Activated CD8-positive, alpha-beta memory T cell treated with anti-CD3 and anti-CD28 coated beads, Interleukin-2, amount 10 ng/mL, durations not matched to agents 7 days and 5 days (primary cell): Measurements from ENCODE around the gene BLOC1S6. TPM values are rescaled to one million over a fixed set of nuclear protein-coding genes. Genes with fewer than 3 reads are reported as not detected.
"Not testable (repeated sequence)": the region's sequence is repeated elsewhere in the genome, so short reads cannot be mapped to it uniquely, and the experiment has no call there.

Experiments used
- ATAC-seq: fragments of 150-1000 bp; cut with Tn5 transposase; one replicate; pipeline ENCODE4 v1.10.0; 2021; ENCODE audit warnings: moderate library complexity
- CTCF ChIA-PET: fragments of 350-600 bp; sonication (Branson Sonifier 250); formaldehyde crosslinking; loops from one replicate; lab custom pipeline; 2021; ENCODE audit warnings: antibody characterized with exemption; lab: Charles Lee
- DNase-seq: peaks from one replicate; pipeline ENCODE4 v3.0.0-alpha.2; 2020
- H3K27ac Mint-ChIP-seq: one replicate; pipeline ENCODE4 v1.8.0; 2021; ENCODE audit warnings: mild to moderate bottlenecking, mixed read lengths
- H3K27me3 Mint-ChIP-seq: one replicate; pipeline ENCODE4 v1.8.0; 2021; ENCODE audit warnings: mixed read lengths
- H3K36me3 Mint-ChIP-seq: one replicate; pipeline ENCODE4 v1.8.0; 2021; ENCODE audit warnings: mild to moderate bottlenecking, mixed read lengths
- H3K4me1 Mint-ChIP-seq: one replicate; pipeline ENCODE4 v1.8.0; 2021; ENCODE audit warnings: mixed read lengths
- H3K4me3 Mint-ChIP-seq: one replicate; pipeline ENCODE4 v1.8.0; 2021; ENCODE audit warnings: mild to moderate bottlenecking, moderate library complexity, mixed read lengths
- H3K9me3 Mint-ChIP-seq: one replicate; pipeline ENCODE4 v1.8.0; 2022; ENCODE audit warnings: low read depth, mixed read lengths
- total RNA-seq, 2 experiments: library from RNA; stranded (reverse); gene quantifications; one replicate each; pipeline ENCODE4 v1.2.3, GENCODE V29; 2021

BLOC1S6 gene
- total RNA-seq, 2 experiments from 2014 or later: 33.6 to 35.7 TPM

DNA sequence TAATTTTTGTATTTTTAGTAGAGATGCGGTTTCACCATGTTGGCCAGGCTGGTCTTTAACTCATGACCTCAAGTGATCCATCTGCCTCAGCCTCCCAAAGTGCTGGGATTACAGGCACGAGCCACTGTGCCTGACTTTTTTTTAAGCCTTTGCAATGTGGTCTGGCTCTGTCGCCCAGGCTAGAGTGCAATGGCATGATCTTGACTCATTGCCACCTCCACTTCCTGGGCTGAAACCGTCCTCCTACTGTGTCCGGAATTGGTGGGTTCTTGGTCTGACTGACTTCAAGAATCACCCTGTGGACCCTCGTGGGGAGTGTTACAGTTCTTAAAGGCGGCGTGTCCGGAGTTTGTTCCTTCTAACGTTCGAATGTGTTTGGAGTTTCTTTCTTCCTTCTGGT is 62.8 kb downstream of the BLOC1S6 start:
- ATAC-seq: peak; percentile 55
- Mint-ChIP-seq H3K27ac (peak overlapping the region; percentile 71), H3K36me3 (peaks cover 30% of the 10 kb centered on the region), H3K4me3 (peak overlapping the region; percentile 23), H3K4me1 (peaks cover 46% of the 10 kb centered on the region)
- not testable (repeated sequence) for H3K9me3 Mint-ChIP-seq, H3K27me3 Mint-ChIP-seq, DNase-seq
- CTCF ChIA-PET: interaction anchor here (1.8 kb wide), 1 partner anchor 15 kb away, joined by 4 read pairs; the partner anchor contains the start of gene SQOR

- peaks cover 30% of the 10 kb centered on the region for H3K36me3 Mint-ChIP-seq
- ATAC-seq (no peak), DNase-seq (no peak)
- H3K27ac Mint-ChIP-seq: no peak overlapping the region
- H3K9me3 Mint-ChIP-seq: no peaks in the 10 kb centered on the region
- H3K4me1 Mint-ChIP-seq: peaks cover 38% of the 10 kb centered on the region
- H3K27me3 Mint-ChIP-seq: no peaks in the 10 kb centered on the region
- CTCF ChIA-PET: interaction anchor here (1.8 kb wide), 1 partner anchor 16 kb away, joined by 4 read pairs; the partner anchor contains the start of gene SQOR
- no peak overlapping the region for H3K4me3 Mint-ChIP-seq
Observed at GRCh38 chr15:45650889-45651525, 63.8 kb downstream of the BLOC1S6 start.

- CTCF ChIA-PET: interaction anchor here (1.0 kb wide), 1 partner anchor 14 kb away, joined by 3 read pairs; no protein-coding TSS in a partner anchor
- Mint-ChIP-seq H3K4me3 (no peak overlapping the region), H3K27ac (no peak overlapping the region)
Observed at GRCh38 chr15:45653702-45654424, 66.7 kb downstream of the BLOC1S6 start.

DNA sequence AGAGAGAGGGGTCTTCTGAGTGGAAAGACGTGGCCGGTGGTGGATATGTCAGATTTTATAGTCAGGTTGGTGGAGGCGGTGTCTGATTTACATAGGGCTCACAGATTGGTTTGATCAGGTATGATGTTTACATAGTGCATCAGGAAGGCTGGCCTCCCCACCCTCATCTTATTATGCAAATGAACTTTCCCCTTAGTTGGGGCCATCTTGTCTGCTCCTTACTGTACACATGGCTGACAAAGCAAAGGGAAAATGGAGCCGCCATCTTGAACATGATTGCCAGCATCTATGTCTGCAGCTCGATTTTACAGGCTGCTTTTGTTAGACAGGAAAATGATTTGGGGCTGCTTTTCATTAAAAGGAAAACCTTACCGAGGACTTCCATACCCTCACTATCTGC is 67.6 kb downstream of the BLOC1S6 start:
- peaks cover 19% of the 10 kb centered on the region for H3K4me1 Mint-ChIP-seq
- H3K4me3 Mint-ChIP-seq: no peak overlapping the region
- no peaks in the 10 kb centered on the region for H3K27me3 Mint-ChIP-seq
- DNase-seq: no peak
- no peak overlapping the region for H3K27ac Mint-ChIP-seq
- H3K9me3 Mint-ChIP-seq: no peaks in the 10 kb centered on the region
- H3K36me3 Mint-ChIP-seq: peaks cover 25% of the 10 kb centered on the region
- ATAC-seq: no peak
- CTCF ChIA-PET: no interaction called here

More at GRCh38 chr15:45653702-45654424, 66.7 kb downstream of the BLOC1S6 start:
- H3K4me1 Mint-ChIP-seq: peaks cover 25% of the 10 kb centered on the region
- ATAC-seq: no peak
- no peak for DNase-seq
- peaks cover 22% of the 10 kb centered on the region for H3K36me3 Mint-ChIP-seq
- H3K27me3 Mint-ChIP-seq: no peaks in the 10 kb centered on the region
- H3K9me3 Mint-ChIP-seq: no peaks in the 10 kb centered on the region

DNA sequence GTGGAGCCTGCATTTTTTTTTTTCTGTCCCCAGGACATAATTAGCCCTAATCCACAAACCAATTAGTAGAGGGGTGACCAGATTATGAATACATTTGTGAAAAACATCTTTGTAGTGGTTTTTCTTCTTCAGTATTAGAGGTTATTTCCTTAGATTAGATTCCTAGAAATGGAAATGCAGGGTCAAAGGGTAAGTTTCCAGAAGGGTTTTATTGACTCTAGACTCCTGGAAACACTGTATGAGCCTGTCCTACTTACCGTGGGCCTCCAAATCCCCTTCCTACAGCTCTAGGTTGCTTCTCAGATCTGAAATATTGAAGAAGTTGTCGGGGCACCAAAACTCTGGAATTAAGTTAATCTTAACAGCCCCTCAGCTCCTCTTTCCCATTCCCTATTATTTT is 70.1 kb downstream of the BLOC1S6 start:
- no peak for ATAC-seq
- no peak for DNase-seq
- H3K4me3 Mint-ChIP-seq: no peak overlapping the region
- no peaks in the 10 kb centered on the region for H3K27me3 Mint-ChIP-seq
- CTCF ChIA-PET: no interaction called here
- no peaks in the 10 kb centered on the region for H3K9me3 Mint-ChIP-seq
- peaks cover 10% of the 10 kb centered on the region for H3K4me1 Mint-ChIP-seq
- peaks cover 25% of the 10 kb centered on the region for H3K36me3 Mint-ChIP-seq
- no peak overlapping the region for H3K27ac Mint-ChIP-seq

DNA sequence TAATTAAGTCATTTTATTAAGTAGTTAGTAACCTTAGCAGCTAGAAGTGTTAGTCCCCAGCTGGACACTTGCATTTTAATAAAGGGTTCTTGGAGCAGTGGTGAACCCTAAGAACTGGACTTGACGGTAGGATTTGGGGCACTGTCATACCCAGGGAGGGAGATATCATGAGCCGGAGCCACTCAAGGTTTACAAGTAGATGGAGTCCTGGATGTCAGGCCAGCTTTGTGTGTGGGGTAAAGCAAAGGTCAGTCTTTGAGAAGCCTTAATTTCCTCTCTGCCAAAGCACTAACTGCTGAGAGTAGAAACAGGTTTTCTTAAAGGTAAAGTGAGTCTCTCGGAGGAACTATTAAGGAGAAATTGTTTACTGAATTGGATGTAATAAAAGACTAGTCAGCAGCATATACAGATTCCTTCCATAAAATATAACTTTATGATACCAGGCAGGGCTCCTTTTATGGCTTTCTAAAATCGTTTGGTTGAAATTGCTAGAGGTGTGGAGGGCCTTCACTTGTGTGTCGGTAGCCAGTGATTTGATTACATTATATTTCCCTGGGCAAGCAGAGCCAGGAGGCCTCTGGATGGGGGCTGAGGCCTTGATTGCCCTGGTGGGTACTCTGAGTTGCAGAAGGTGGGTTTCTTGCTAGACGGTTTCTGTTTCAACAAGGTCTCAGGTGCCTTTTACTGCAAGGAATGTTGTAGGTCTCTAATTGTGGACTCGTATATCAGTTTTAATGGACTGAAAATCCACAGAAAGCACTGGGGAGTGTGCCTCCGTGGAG is 70.8 kb downstream of the BLOC1S6 start:
- H3K9me3 Mint-ChIP-seq: no peaks in the 10 kb centered on the region
- H3K27ac Mint-ChIP-seq: no peak overlapping the region
- no peak for DNase-seq
- CTCF ChIA-PET: interaction anchor here (1.4 kb wide), 1 partner anchor 12 kb away, joined by 4 read pairs; no protein-coding TSS in a partner anchor
- peaks cover 7% of the 10 kb centered on the region for H3K4me1 Mint-ChIP-seq
- H3K4me3 Mint-ChIP-seq: no peak overlapping the region
- H3K36me3 Mint-ChIP-seq: peaks cover 28% of the 10 kb centered on the region
- no peaks in the 10 kb centered on the region for H3K27me3 Mint-ChIP-seq
- ATAC-seq: no peak

Other genes with a start within 250 kb of the BLOC1S6 start
- 1 to 10 TPM; 2.0 to 2.7 TPM for gene GATM, start 208.8 kb upstream of the BLOC1S6 start, total RNA-seq
- gene SLC30A4, start 64.6 kb upstream of the BLOC1S6 start, total RNA-seq: 1 to 10 TPM; 2.9 to 4.1 TPM
- 10 to 100 TPM; 79.8 to 86.4 TPM for gene SQOR, start 47.6 kb downstream of the BLOC1S6 start, total RNA-seq